ENCODE results near the gene PXYLP1. TPM values are rescaled to one million over a fixed set of nuclear protein-coding genes. Genes with fewer than 3 reads are reported as not detected.

The PXYLP1 gene
- total RNA-seq, 2 experiments from 2014 or later, result 3.6 to 4.2 TPM

GRCh38 chr3:141239511-141240281 is 8.1 kb downstream of the PXYLP1 start:
- intact Hi-C loops (cut with micrococcal nuclease; ENCODE audit: unreplicated experiment), result no loop called here
- no peaks in the 10 kb centered on the region for H3K4me1 ChIP-seq (ENCODE audit: insufficient read depth, low read length, poor library complexity, severe bottlenecking)

GRCh38 chr3:141240286-141240685 is 8.7 kb downstream of the PXYLP1 start:
- no TSS peak for BruUV-seq (replicated peaks)
- no peaks in the 10 kb centered on the region for H3K79me2 ChIP-seq (ENCODE audit: insufficient read depth, low read depth, low read length)
- CTCF ChIA-PET (ENCODE audit: unreplicated experiment), result no interaction called here
- no peak overlapping the region for H3K4me2 ChIP-seq (ENCODE audit: low read length)
- no peak overlapping the region for H3K4me3 ChIP-seq (ENCODE audit: low read depth, low read length, poor library complexity, severe bottlenecking)
- no peaks in the 10 kb centered on the region for H3K9me2 ChIP-seq (ENCODE audit: insufficient read depth, low read length)
- no peak overlapping the region for H3K27ac ChIP-seq (ENCODE audit: low read depth, low read length, poor library complexity, severe bottlenecking)
- H2AFZ ChIP-seq (ENCODE audit: low read length), result no peak overlapping the region
- TF ChIP-seq EZH2phosphoT487 (IDR thresholded peaks at IDR 0.05; ENCODE audit: borderline replicate concordance, low read depth, low read length), result no peak
- TF ChIP-seq CTCF (conservative IDR thresholded peaks at IDR 0.05; ENCODE audit: low read length), result no peak
- H4K20me1 ChIP-seq (ENCODE audit: insufficient read depth, low read length), result no peaks in the 10 kb centered on the region
- intact Hi-C loops (cut with micrococcal nuclease; ENCODE audit: unreplicated experiment), result no loop called here
- DNase-seq (ENCODE audit: low spot score), result no peak
- no peaks in the 10 kb centered on the region for H3K36me3 ChIP-seq (ENCODE audit: insufficient read depth, low read length)
- H3K9me3 ChIP-seq (ENCODE audit: low read length), result no peaks in the 10 kb centered on the region
- POLR2A ChIA-PET, result interaction anchor here (1.9 kb wide), 1 partner anchor 9 kb away, joined by 5 read pairs; no protein-coding TSS in a partner anchor
- H3K4me1 ChIP-seq (ENCODE audit: insufficient read depth, low read length, poor library complexity, severe bottlenecking), result no peaks in the 10 kb centered on the region

More at GRCh38 chr3:141239511-141240281, 8.1 kb downstream of the PXYLP1 start:
- no peaks in the 10 kb centered on the region for H3K36me3 ChIP-seq (ENCODE audit: insufficient read depth, low read length)
- no TSS peak for BruUV-seq (replicated peaks)
- no peaks in the 10 kb centered on the region for H3K79me2 ChIP-seq (ENCODE audit: insufficient read depth, low read depth, low read length)
- ChIA-PET POLR2A (interaction anchor here (1.5 to 1.9 kb wide), 2 partner anchors 9 to 15 kb away, joined by 5 to 8 read pairs; no protein-coding TSS in a partner anchor), CTCF (ENCODE audit: unreplicated experiment) (no interaction called here)
- H3K27ac ChIP-seq (ENCODE audit: low read depth, low read length, poor library complexity, severe bottlenecking), result no peak overlapping the region
- H4K20me1 ChIP-seq (ENCODE audit: insufficient read depth, low read length), result no peaks in the 10 kb centered on the region
- H3K4me2 ChIP-seq (ENCODE audit: low read length), result no peak overlapping the region
- no peaks in the 10 kb centered on the region for H3K9me2 ChIP-seq (ENCODE audit: insufficient read depth, low read length)
- no peak overlapping the region for H2AFZ ChIP-seq (ENCODE audit: low read length)
- H3K4me3 ChIP-seq (ENCODE audit: low read depth, low read length, poor library complexity, severe bottlenecking), result no peak overlapping the region
- DNase-seq (ENCODE audit: low spot score), result no peak
- no peaks in the 10 kb centered on the region for H3K9me3 ChIP-seq (ENCODE audit: low read length)
- TF ChIP-seq EZH2phosphoT487 (IDR thresholded peaks at IDR 0.05; ENCODE audit: borderline replicate concordance, low read depth, low read length) (no peak), CTCF (conservative IDR thresholded peaks at IDR 0.05; ENCODE audit: low read length) (no peak)

Data from OCI-LY7 (cell line).